Upper lobe of right lung (tissue), 1 donor: ENCODE measurements around the gene ADH1B. TPM values are rescaled to one million over a fixed set of nuclear protein-coding genes. Genes with fewer than 3 reads are reported as not detected.

Experiments used
- ATAC-seq: fragments of 200-7000 bp; cut with Tn5 transposase; one replicate; pipeline ENCODE4 v1.9.1; 2020; ENCODE audit warnings: mild to moderate bottlenecking, moderate library complexity
- DNase-seq: peaks from one replicate; pipeline ENCODE4 v3.0.0-alpha.2; 2020
- H3K27ac ChIP-seq: fragments of 200-600 bp; one replicate; pipeline ENCODE4 v1.8.0; 2022
- H3K27me3 ChIP-seq: fragments of 200-600 bp; one replicate; pipeline ENCODE4 v1.8.0; 2022; ENCODE audit warnings: mild to moderate bottlenecking
- H3K36me3 ChIP-seq: fragments of 200-600 bp; one replicate; pipeline ENCODE4 v1.8.0; 2022
- H3K4me1 ChIP-seq: fragments of 200-600 bp; one replicate; pipeline ENCODE4 v1.8.0; 2022
- H3K4me3 ChIP-seq: fragments of 200-600 bp; one replicate; pipeline ENCODE4 v1.8.0; 2022; ENCODE audit warnings: mild to moderate bottlenecking
- H3K9me3 ChIP-seq: fragments of 200-600 bp; one replicate; pipeline ENCODE4 v1.8.0; 2022
- CTCF ChIP-seq: fragments of 200-600 bp; IDR thresholded peaks from one replicate; pipeline ENCODE4 v1.8.0; 2022; ENCODE audit warnings: antibody characterized with exemption
- intact Hi-C: fragments of 100-400 bp; cut with DNase I; formaldehyde crosslinking; loops from one replicate; pipeline ENCODE4 v1.11.0; 2022
- total RNA-seq: library from RNA; stranded (reverse); fragmentation: NEBNext Ultra II Directional; extraction: Animal tissue kit (Norgen Biotek cat#: 25700); gene quantifications from one replicate; pipeline ENCODE4 v1.2.1, GENCODE V29; 2021
- donor health status: DM: no; HTN: yes; CAD: no; lungs with severe emphysema.

The ADH1B gene
- total RNA-seq, 1 donor from 2014 or later, result 744 TPM

- intact Hi-C loops, result no loop called here
- DNase-seq (no peak), ATAC-seq (no peak)
- H3K27me3 ChIP-seq, result no peaks in the 10 kb centered on the region
- no peaks in the 10 kb centered on the region for H3K9me3 ChIP-seq
- no peak for TF ChIP-seq CTCF
- no peak overlapping the region for H3K4me3 ChIP-seq
- no peak overlapping the region for H3K27ac ChIP-seq
- H3K36me3 ChIP-seq, result no peaks in the 10 kb centered on the region
- H3K4me1 ChIP-seq, result no peaks in the 10 kb centered on the region
These were observed 38.5 kb downstream of the ADH1B start for GRCh38 chr4:99282731-99283130.

GRCh38 chr4:99281261-99281660, 39.9 kb downstream of the ADH1B start:
- intact Hi-C loops, result no loop called here
- H3K27me3 ChIP-seq, result no peaks in the 10 kb centered on the region
- H3K36me3 ChIP-seq, result no peaks in the 10 kb centered on the region
- DNase-seq (no peak), ATAC-seq (no peak)
- TF ChIP-seq CTCF, result no peak
- H3K4me1 ChIP-seq, result no peaks in the 10 kb centered on the region
- H3K27ac ChIP-seq, result no peak overlapping the region
- H3K9me3 ChIP-seq, result no peaks in the 10 kb centered on the region
- H3K4me3 ChIP-seq, result no peak overlapping the region

- Histone ChIP-seq H3K27ac (no peak overlapping the region), H3K27me3 (no peaks in the 10 kb centered on the region), H3K36me3 (no peaks in the 10 kb centered on the region), H3K9me3 (no peaks in the 10 kb centered on the region), H3K4me1 (no peaks in the 10 kb centered on the region), H3K4me3 (no peak overlapping the region)
- intact Hi-C loops, result no loop called here
- ATAC-seq (no peak), DNase-seq (no peak)
- TF ChIP-seq CTCF, result no peak
These were observed 44.8 kb downstream of the ADH1B start for GRCh38 chr4:99276417-99276816.

- DNase-seq (no peak), ATAC-seq (no peak)
- no peaks in the 10 kb centered on the region for H3K27me3 ChIP-seq
- H3K36me3 ChIP-seq, result no peaks in the 10 kb centered on the region
- intact Hi-C loops, result no loop called here
- H3K4me1 ChIP-seq, result no peaks in the 10 kb centered on the region
- no peak overlapping the region for H3K4me3 ChIP-seq
- TF ChIP-seq CTCF, result no peak
- H3K9me3 ChIP-seq, result no peaks in the 10 kb centered on the region
- H3K27ac ChIP-seq, result no peak overlapping the region
These were observed 45.3 kb downstream of the ADH1B start for GRCh38 chr4:99275885-99276284.

- ATAC-seq (no peak), DNase-seq (no peak)
- Histone ChIP-seq H3K36me3 (no peaks in the 10 kb centered on the region), H3K4me3 (no peak overlapping the region), H3K4me1 (no peaks in the 10 kb centered on the region), H3K9me3 (no peaks in the 10 kb centered on the region), H3K27ac (no peak overlapping the region), H3K27me3 (no peaks in the 10 kb centered on the region)
- TF ChIP-seq CTCF, result no peak
- intact Hi-C loops, result no loop called here
These were observed 46.2 kb downstream of the ADH1B start for GRCh38 chr4:99275050-99275449.

GRCh38 chr4:99273704-99274103, 47.5 kb downstream of the ADH1B start:
- intact Hi-C loops, result no loop called here
- no peak for DNase-seq
- no peaks in the 10 kb centered on the region for H3K36me3 ChIP-seq
- no peaks in the 10 kb centered on the region for H3K27me3 ChIP-seq
- H3K9me3 ChIP-seq, result no peaks in the 10 kb centered on the region
- H3K27ac ChIP-seq, result no peak overlapping the region
- H3K4me1 ChIP-seq, result no peaks in the 10 kb centered on the region
- no peak for TF ChIP-seq CTCF
- no peak overlapping the region for H3K4me3 ChIP-seq
- no peak for ATAC-seq
